ENCODE measurements around the gene COX19. TPM values are rescaled to one million over a fixed set of nuclear protein-coding genes. Genes with fewer than 3 reads are reported as not detected.

The COX19 gene
- total RNA-seq, 1 donor from 2014 or later, result 2.1 TPM

DNA sequence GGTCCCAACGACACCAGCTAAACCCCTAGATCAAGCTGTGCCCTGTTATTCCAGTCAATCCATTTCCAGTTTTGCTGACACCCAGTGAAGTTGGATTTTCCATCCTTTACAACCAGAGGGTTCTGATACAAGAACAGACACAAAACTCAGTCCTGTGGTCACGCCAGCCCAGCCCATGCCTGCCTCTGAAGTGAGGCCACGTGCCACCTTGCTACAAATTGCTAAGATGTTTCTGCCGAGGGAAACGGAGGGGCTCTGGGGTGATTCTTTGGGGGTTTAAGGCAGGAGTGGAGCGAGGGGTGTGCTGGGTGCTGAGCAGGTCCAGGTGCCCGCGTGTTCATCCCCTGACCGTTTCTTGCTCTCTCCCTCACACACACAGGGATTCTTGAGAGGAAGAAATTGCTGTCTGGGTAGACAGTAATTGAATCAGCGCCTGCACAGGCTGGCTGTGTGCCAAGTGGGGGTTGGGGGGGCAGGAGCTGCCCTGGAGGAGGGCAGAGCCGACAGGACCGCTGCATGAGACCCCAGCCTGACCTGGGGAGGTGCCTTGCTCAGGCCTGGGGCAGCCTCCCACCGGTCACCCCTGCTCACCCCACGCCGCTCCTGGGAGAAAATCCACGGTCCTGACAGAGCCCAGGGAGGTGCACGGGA is 58.9 kb downstream of the COX19 start:
- Histone ChIP-seq H3K27me3 (no peaks in the 10 kb centered on the region), H3K9me3 (no peaks in the 10 kb centered on the region), H3K4me3 (no peak overlapping the region), H3K36me3 (peaks cover 0 to 2% of the 10 kb centered on the region in 2 donors), H3K27ac (no peak overlapping the region), H3K4me1 (no peaks in the 10 kb centered on the region)
- DNase-seq (ENCODE audit: low spot score in 2 of 2), result peak in 1 of 2 donors; percentile 44
- TF ChIP-seq, protein P1, sequence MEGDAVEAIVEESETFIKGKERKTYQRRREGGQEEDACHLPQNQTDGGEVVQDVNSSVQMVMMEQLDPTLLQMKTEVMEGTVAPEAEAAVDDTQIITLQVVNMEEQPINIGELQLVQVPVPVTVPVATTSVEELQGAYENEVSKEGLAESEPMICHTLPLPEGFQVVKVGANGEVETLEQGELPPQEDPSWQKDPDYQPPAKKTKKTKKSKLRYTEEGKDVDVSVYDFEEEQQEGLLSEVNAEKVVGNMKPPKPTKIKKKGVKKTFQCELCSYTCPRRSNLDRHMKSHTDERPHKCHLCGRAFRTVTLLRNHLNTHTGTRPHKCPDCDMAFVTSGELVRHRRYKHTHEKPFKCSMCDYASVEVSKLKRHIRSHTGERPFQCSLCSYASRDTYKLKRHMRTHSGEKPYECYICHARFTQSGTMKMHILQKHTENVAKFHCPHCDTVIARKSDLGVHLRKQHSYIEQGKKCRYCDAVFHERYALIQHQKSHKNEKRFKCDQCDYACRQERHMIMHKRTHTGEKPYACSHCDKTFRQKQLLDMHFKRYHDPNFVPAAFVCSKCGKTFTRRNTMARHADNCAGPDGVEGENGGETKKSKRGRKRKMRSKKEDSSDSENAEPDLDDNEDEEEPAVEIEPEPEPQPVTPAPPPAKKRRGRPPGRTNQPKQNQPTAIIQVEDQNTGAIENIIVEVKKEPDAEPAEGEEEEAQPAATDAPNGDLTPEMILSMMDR (IDR thresholded peaks at IDR 0.05), result no peak
- intact Hi-C loops (cut with DNase I), result no loop called here

Other genes starting within 250 kb of the COX19 start
- gene DNAAF5, start 248.8 kb downstream of the COX19 start, total RNA-seq, result 20.5 TPM
- 13.0 TPM for gene PRKAR1B, start 248.3 kb downstream of the COX19 start, total RNA-seq
- 186 TPM for gene SUN1, start 143.1 kb downstream of the COX19 start, total RNA-seq
- gene GET4, start 99.0 kb downstream of the COX19 start, total RNA-seq, result 4.2 TPM
- 44.5 TPM for gene ADAP1, start 20.9 kb downstream of the COX19 start, total RNA-seq
- not detected for gene CYP2W1, start 7.6 kb upstream of the COX19 start, total RNA-seq
- gene GPR146, start 69.0 kb upstream of the COX19 start, total RNA-seq, result 224 TPM
- 11.3 TPM for gene GPER1, start 112.6 kb upstream of the COX19 start, total RNA-seq
- 5.6 TPM for gene ZFAND2A, start 184.6 kb upstream of the COX19 start, total RNA-seq